Kidney (tissue), 14 donors: ENCODE measurements around the gene WFDC9. TPM values are rescaled to one million over a fixed set of nuclear protein-coding genes. Genes with fewer than 3 reads are reported as not detected.

ENCODE experiments used
- DNase-seq, 5 donors: peaks; one replicate each; pipeline ENCODE4 v3.0.0-alpha.2; 2013 to 2020
- FAIRE-seq: peaks from 2 replicates; lab custom pipeline; 2012; peaks lifted over from hg19 to GRCh38; lab: Jason Lieb, UNC
- H3K27ac ChIP-seq, 2 donors: one replicate each; pipeline ENCODE4 v1.7.0; 2013; ENCODE audit warnings: low read depth in 2 of 2, low read length in 2 of 2, inconsistent platforms in 1 of 2
- H3K27me3 ChIP-seq: one replicate; pipeline ENCODE4 v1.7.1; 2013; ENCODE audit warnings: low read length, inconsistent platforms; ENCODE audit not compliant: control insufficient read depth, insufficient read depth
- H3K36me3 ChIP-seq, 3 donors: one replicate each; pipeline versions ENCODE4 v1.7.0 to v1.7.1; 2013; ENCODE audit warnings: low read length in 3 of 3, control low read depth in 1 of 3, inconsistent platforms in 1 of 3; ENCODE audit not compliant: insufficient read depth in 3 of 3, control insufficient read depth in 2 of 3
- H3K4me1 ChIP-seq, 3 donors: one replicate each; pipeline versions ENCODE4 v1.7.0 to v1.7.1; 2013; ENCODE audit warnings: low read length in 3 of 3, inconsistent platforms in 1 of 3, low read depth in 1 of 3; ENCODE audit not compliant: control insufficient read depth in 2 of 3, insufficient read depth in 2 of 3
- H3K4me3 ChIP-seq, 3 donors: one replicate each; pipeline versions ENCODE4 v1.7.0 to v1.8.1; 2013; ENCODE audit warnings: low read length in 3 of 3, control low read depth in 1 of 3, inconsistent platforms in 1 of 3
- H3K9ac ChIP-seq, 3 donors: one replicate each; pipeline versions ENCODE4 v1.7.0 to v1.7.1; 2013; ENCODE audit warnings: low read length in 3 of 3, control low read depth in 1 of 3, inconsistent platforms in 1 of 3
- H3K9me3 ChIP-seq, 3 donors: one replicate each; pipeline versions ENCODE4 v1.7.0 to v1.7.1; 2013; ENCODE audit warnings: low read length in 3 of 3, control low read depth in 1 of 3, inconsistent platforms in 1 of 3; ENCODE audit not compliant: control insufficient read depth in 2 of 3, insufficient read depth in 1 of 3
- CTCF ChIP-seq: IDR thresholded peaks from 3 replicates; pipeline ENCODE4 v1.5.1; 2012; ENCODE audit warnings: mild to moderate bottlenecking, moderate library complexity, borderline replicate concordance; ENCODE audit not compliant: insufficient read depth; ENCODE audit errors: extremely low read depth
- intact Hi-C: fragments of 100-400 bp; cut with DNase I; formaldehyde crosslinking; loops from one replicate; pipeline ENCODE4 v1.11.1; 2022
- polyA plus RNA-seq: library from polyadenylated mRNA; stranded (reverse); fragments of 350-450 nt; fragmentation: Illumina TruSeq; extraction: RNeasy Lipid Tissue Mini Kit (QIAGEN cat#74804); gene quantifications from one replicate; pipeline ENCODE4 v1.2.3, GENCODE V29; 2014; ENCODE audit warnings: low read depth, low replicate concordance; ENCODE audit not compliant: insufficient read depth
- total RNA-seq: library from RNA; stranded (reverse); fragmentation: NEBNext Ultra II Directional; extraction: Animal tissue kit (Norgen Biotek cat#: 25700); gene quantifications from one replicate; pipeline ENCODE4 v1.2.1, GENCODE V29; 2021
- donor health status: control.
- donor health status: control.
- donor health status: control.
- donor health status: control.
- donor health status: control.
- donor health status: DM: yes; HTN: yes; CAD: no.
- donor health status: Normal renal cell carcinoma (clear cell type).

WFDC9 gene
- total and polyA plus RNA-seq, 2 donors from 2014 or later, result not detected

GRCh38 chr20:45626540-45626939 is 4.5 kb downstream of the WFDC9 start:
- H3K9ac ChIP-seq, result no peak overlapping the region
- no peak overlapping the region for H3K27ac ChIP-seq
- DNase-seq (no peak), FAIRE-seq (no peak)
- no peak for TF ChIP-seq CTCF
- no peaks in the 10 kb centered on the region for H3K4me1 ChIP-seq
- no peaks in the 10 kb centered on the region for H3K36me3 ChIP-seq
- no peak overlapping the region for H3K4me3 ChIP-seq
- no peaks in the 10 kb centered on the region for H3K27me3 ChIP-seq
- H3K9me3 ChIP-seq, result no peaks in the 10 kb centered on the region
- intact Hi-C loops, result no loop called here

GRCh38 chr20:45621593-45621992 is 9.5 kb downstream of the WFDC9 start:
- DNase-seq, result peak in 1 of 5 donors; percentile 3
- intact Hi-C loops, result no loop called here

GRCh38 chr20:45617591-45617990 is 13.5 kb downstream of the WFDC9 start:
- no peaks in the 10 kb centered on the region for H3K4me1 ChIP-seq
- H3K9me3 ChIP-seq, result no peaks in the 10 kb centered on the region
- intact Hi-C loops, result no loop called here
- no peaks in the 10 kb centered on the region for H3K36me3 ChIP-seq
- no peaks in the 10 kb centered on the region for H3K27me3 ChIP-seq
- H3K9ac ChIP-seq, result no peak overlapping the region
- H3K4me3 ChIP-seq, result no peak overlapping the region
- no peak for DNase-seq
- no peak overlapping the region for H3K27ac ChIP-seq
- no peak for FAIRE-seq
- TF ChIP-seq CTCF, result no peak

More at GRCh38 chr20:45621593-45621992, 9.5 kb downstream of the WFDC9 start:
- no peaks in the 10 kb centered on the region for H3K36me3 ChIP-seq
- no peak overlapping the region for H3K4me3 ChIP-seq
- H3K9me3 ChIP-seq, result no peaks in the 10 kb centered on the region
- FAIRE-seq, result no peak
- H3K4me1 ChIP-seq, result no peaks in the 10 kb centered on the region
- no peak overlapping the region for H3K9ac ChIP-seq
- H3K27ac ChIP-seq, result no peak overlapping the region
- H3K27me3 ChIP-seq, result no peaks in the 10 kb centered on the region
- TF ChIP-seq CTCF, result no peak

GRCh38 chr20:45612314-45612713 is 18.8 kb downstream of the WFDC9 start:
- no peak for FAIRE-seq
- Histone ChIP-seq H3K27me3 (no peaks in the 10 kb centered on the region), H3K4me1 (no peaks in the 10 kb centered on the region), H3K27ac (no peak overlapping the region), H3K4me3 (no peak overlapping the region), H3K9me3 (no peaks in the 10 kb centered on the region), H3K9ac (no peak overlapping the region), H3K36me3 (no peaks in the 10 kb centered on the region)
- no peak for DNase-seq
- TF ChIP-seq CTCF, result no peak
- intact Hi-C loops, result no loop called here
